NCI-H774 (cell line): Measurements from ENCODE around the gene C3orf22.
"Not testable (repeated sequence)": the region's sequence is repeated elsewhere in the genome, so short reads cannot be mapped to it uniquely, and the experiment has no call there.

Source experiments
- DNase-seq: peaks from one replicate; lab custom pipeline; 2025; lab: John Stamatoyannopoulos, UW

The C3orf22 gene, protein sequence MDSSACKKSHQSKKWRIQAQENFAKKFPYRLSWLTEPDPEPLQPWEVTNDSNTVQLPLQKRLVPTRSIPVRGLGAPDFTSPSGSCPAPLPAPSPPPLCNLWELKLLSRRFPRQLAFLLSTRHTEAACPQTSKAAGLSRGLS

DNA sequence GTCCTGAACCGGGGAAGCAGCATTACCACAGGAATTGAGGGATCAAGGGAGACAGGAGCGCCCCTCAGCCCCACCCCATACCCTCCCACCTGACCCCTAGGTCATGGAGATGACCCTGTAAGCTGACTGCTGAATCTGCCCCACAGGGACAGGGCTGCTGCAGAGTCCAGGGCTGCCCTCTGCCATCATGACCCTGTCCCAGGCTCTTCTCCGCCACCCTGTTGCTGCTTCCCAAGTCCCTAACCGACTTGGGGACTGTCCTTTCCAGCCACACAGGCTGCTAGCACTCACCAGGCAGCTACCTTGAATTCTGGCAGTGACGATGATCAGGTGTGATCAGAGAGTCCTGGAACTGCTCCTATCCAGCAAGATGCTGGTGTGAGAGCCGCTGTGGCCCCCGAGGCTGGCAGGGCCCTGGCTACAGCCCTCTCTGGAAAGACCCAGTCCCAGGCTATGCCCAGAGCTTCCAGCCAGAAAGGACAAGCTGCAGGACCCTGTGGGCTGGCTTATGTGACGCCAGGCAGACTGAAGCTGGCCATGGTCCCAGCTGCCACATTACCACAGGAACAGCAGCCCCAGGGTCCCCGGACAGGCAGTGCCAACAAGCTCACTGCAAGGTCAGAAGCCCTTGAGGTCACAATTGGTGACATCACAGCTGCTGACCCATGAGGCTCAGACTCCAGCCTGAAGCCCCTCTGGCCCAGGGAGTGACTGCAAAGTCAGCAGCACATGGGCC is at the start of gene C3orf22:
Gene C3orf22, minus strand, starts transcription at position 597 of the 736 bp plus-strand sequence. CDS start 5,542 bp downstream, outside the sequence.
- no peak for DNase-seq

GRCh38 chr3:126607214-126607908 is 48.6 kb upstream of the C3orf22 start:
- no peak for DNase-seq

DNA sequence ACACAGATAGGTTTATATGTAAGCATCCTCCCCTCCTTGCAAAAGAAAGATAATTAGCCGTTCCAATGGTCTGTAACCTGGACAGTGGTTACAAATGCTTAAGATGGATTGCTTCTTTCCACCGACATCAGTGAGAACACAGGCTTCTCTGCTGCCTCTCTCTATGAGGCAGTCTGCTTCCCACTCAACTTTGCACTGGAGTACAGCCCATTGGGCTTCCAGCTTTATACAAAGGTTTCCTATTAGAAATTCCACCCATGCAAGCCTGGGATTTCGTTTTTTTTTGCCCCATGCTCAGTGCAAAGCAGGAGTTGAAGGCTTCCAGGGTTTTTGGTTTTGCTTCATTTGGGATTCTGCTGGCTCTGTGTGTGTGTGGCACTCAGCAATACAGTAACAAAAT is 47.3 kb upstream of the C3orf22 start:
- DNase-seq = no peak

DNA sequence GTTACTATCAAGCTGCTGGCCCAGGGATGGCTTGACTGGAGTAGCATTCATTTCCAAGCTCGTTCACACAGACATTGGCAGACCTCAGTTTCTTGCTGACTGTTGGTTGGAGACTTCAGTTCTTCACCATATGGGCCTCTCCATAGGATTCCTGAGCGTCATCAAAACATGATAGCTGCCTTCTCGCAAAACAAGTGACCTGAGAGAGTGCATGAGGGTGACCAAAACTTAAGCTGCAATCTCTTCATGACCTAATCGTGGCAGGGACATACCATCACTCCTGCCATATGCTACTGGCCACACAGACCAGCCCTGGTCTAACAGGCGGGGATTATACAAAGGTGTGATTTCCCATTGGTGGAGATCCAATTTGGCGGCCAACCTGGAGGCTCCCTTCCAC is 46.0 kb upstream of the C3orf22 start:
- no peak for DNase-seq

GRCh38 chr3:126599101-126599500 is 40.4 kb upstream of the C3orf22 start:
- no peak for DNase-seq

GRCh38 chr3:126595479-126595878 is 36.7 kb upstream of the C3orf22 start:
- DNase-seq = not testable (repeated sequence)

GRCh38 chr3:126591515-126591914 is 32.8 kb upstream of the C3orf22 start:
- not testable (repeated sequence) for DNase-seq

GRCh38 chr3:126582311-126582710 is 23.6 kb upstream of the C3orf22 start:
- DNase-seq = no peak

GRCh38 chr3:126581569-126581968 is 22.8 kb upstream of the C3orf22 start:
- DNase-seq = no peak

DNA sequence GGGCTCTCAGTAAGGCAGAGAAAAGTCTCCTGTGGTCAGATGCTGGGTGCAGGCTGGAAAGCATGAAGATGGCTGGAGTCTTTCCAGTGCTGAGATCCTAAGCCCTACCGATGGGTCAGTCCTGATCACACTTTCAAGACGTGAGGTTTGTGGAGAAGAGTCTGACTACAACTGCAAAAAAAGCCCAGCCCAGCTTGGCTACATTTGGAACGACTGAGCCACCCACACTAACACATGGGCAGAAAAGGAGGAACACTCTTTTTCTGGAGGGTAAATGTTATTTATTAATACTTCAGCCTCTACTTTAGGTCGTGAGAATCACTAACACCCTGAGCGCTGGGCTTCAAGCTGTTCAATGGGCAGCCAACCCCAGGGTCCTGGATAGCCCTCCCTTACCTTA is 22.0 kb upstream of the C3orf22 start:
- no peak for DNase-seq

DNA sequence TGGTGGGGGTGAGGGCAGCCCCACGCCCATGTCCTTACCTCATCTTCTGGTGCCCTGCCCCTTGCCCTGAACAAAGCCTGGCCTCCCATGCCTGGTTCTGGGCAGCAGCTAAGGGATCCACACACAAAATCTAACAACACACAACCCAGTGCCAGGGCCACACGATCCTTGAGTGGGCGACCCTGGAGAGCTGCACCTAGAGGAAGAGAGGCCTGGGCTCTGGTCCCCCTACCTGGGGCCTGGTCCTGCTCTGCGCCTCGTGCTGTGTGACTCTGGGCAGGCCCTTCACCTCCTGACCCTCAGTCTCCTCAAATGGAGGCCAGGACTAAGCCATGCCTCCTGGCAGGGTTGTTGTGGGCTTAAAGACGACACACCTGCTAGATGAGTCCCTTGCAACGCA is 20.0 kb upstream of the C3orf22 start:
- DNase-seq = no peak

GRCh38 chr3:126577261-126577660 is 18.5 kb upstream of the C3orf22 start:
- DNase-seq = no peak

GRCh38 chr3:126573492-126574117 is 14.9 kb upstream of the C3orf22 start:
- DNase-seq = peak; percentile 17

GRCh38 chr3:126571078-126571477 is 12.3 kb upstream of the C3orf22 start:
- no peak for DNase-seq

DNA sequence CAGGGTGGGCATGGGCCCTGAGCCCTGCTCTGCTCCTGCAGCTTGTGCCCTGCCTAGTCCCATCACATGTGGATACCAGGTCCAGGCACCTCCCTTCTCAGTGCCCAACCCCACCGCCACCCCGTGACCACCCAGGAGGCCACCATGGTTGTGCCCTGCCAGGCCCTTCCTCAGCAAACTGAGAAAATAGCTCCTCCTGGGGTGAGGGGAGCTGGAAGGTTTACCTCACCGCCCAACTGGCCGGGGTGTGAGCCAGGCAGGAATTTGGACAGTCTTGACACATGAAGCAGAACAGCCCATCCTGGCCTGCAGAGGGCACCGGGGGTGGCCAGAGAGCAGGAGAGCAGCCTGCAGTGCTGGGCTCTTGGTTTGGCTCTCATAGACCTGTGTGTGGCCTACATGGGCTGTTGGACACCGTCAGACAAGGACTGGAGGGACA is 11.4 kb upstream of the C3orf22 start:
- DNase-seq = no peak

GRCh38 chr3:126569390-126569975 is 10.8 kb upstream of the C3orf22 start:
- DNase-seq = no peak

DNA sequence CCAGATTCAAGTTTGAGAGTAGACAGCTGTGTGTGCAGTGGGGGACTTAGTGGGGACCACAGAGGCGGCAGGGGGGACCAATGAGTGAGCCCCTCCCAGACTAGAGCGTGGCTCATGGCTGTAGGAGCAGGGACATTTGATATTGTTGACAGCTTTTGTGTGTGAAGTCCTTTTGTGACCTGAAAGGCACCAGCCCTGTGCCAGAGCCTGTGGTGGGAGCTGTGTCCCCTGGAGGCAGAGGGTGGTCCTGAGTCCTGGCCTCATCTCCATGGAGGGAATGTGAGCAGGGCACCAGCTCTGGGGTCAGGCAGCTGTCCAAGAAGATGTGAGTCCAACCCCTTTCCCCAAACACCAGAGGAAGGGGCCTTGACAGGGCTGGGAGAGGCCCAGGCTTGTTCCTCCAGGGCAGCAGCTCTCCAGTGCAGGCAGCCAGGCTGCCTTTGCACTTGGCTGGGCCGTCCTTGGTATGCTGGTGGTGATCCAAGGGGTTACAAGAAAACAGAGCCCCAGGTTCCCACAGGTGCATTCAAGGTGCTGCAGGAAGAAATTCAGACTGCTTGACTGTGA is 10.1 kb upstream of the C3orf22 start:
- no peak for DNase-seq

GRCh38 chr3:126567696-126568438 is 9.1 kb upstream of the C3orf22 start:
- DNase-seq = no peak

- DNase-seq = no peak
Measured at GRCh38 chr3:126562737-126563276, 4.1 kb upstream of the C3orf22 start.

- DNase-seq = no peak
Measured at GRCh38 chr3:126557761-126558160, 971 bp downstream of the C3orf22 start.

DNA sequence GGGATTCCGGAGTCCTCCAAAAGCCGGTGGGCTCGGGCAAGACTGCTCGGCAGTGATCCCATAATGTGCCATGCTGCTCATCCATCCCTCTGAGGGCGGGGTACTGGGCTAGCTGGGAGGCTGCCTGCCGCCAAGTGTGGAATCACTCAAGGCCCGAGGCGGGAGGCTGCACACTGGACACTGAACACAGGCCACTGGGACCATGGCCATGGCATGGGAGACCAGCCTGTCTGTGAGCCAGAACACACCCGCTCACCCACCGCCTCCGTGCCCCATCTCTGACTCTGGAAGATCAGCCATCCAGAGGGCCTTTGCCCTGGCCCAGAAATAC is 1.4 kb downstream of the C3orf22 start:
- DNase-seq = no peak
